Naive thymus-derived CD4-positive, alpha-beta T cell (primary cell): ENCODE measurements around the gene TMEM116. TPM values are rescaled to one million over a fixed set of nuclear protein-coding genes. Genes with fewer than 3 reads are reported as not detected.
"Not testable (repeated sequence)": the region's sequence is repeated elsewhere in the genome, so short reads cannot be mapped to it uniquely, and the experiment has no call there.

Experiments
- ATAC-seq: fragments of 150-1000 bp; cut with Tn5 transposase; 2 replicates; pipeline ENCODE4 v1.10.0; 2021; ENCODE audit warnings: mild to moderate bottlenecking, moderate library complexity
- CTCF ChIA-PET: fragments of 350-600 bp; sonication (Branson Sonifier 250); formaldehyde crosslinking; loops from one replicate; lab custom pipeline; 2021; ENCODE audit warnings: antibody characterized with exemption; lab: Charles Lee
- POLR2A ChIA-PET: fragments of 350-600 bp; sonication (Branson Sonifier 250); formaldehyde crosslinking; loops from one replicate; lab custom pipeline; 2021; ENCODE audit warnings: antibody characterized with exemption, inconsistent platforms; lab: Charles Lee
- DNase-seq, 9 donors: peaks; one replicate each; pipeline versions ENCODE4 v3.0.0 to v3.0.0-alpha.2; 2020 to 2022; ENCODE audit warnings: mixed read lengths in 1 of 9
- H3K27ac ChIP-seq: one replicate; pipeline ENCODE4 v1.7.0; 2013; ENCODE audit warnings: mild to moderate bottlenecking, low read depth, low read length, moderate library complexity
- H3K27me3 ChIP-seq, 2 donors: one replicate each; pipeline ENCODE4 v1.7.0; 2013; ENCODE audit warnings: low read length in 2 of 2, mild to moderate bottlenecking in 2 of 2, moderate library complexity in 2 of 2; ENCODE audit not compliant: control insufficient read depth in 2 of 2, insufficient read depth in 2 of 2
- H3K36me3 ChIP-seq, 3 experiments: 1 replicate in 2 of 3; 2 replicates in 1 of 3; pipeline ENCODE4 v1.7.0; 2013; ENCODE audit warnings: low read length in 3 of 3, mild to moderate bottlenecking in 3 of 3, moderate library complexity in 1 of 3; ENCODE audit not compliant: insufficient read depth in 3 of 3, control insufficient read depth in 2 of 3
- H3K4me1 ChIP-seq, 2 donors: one replicate each; pipeline ENCODE4 v1.7.0; 2013; ENCODE audit warnings: low read length in 2 of 2, mild to moderate bottlenecking in 2 of 2, moderate library complexity in 1 of 2; ENCODE audit not compliant: control insufficient read depth in 2 of 2, insufficient read depth in 2 of 2
- H3K4me3 ChIP-seq: 2 replicates; pipeline ENCODE4 v1.7.0; 2013; ENCODE audit warnings: mild to moderate bottlenecking, low read length
- H3K9me3 ChIP-seq, 3 experiments: 1 replicate in 2 of 3; 2 replicates in 1 of 3; pipeline ENCODE4 v1.7.0; 2013; ENCODE audit warnings: low read length in 3 of 3; ENCODE audit not compliant: control insufficient read depth in 2 of 3
- H3K27ac Mint-ChIP-seq, 9 donors: one replicate each; pipeline ENCODE4 v1.8.0; 2020 to 2022; ENCODE audit warnings: mixed read lengths in 9 of 9, mild to moderate bottlenecking in 8 of 9, moderate library complexity in 5 of 9, inconsistent platforms in 2 of 9
- H3K27me3 Mint-ChIP-seq, 5 donors: one replicate each; pipeline ENCODE4 v1.8.0; 2021 to 2022; ENCODE audit warnings: mixed read lengths in 5 of 5, mild to moderate bottlenecking in 1 of 5
- H3K36me3 Mint-ChIP-seq, 5 donors: one replicate each; pipeline ENCODE4 v1.8.0; 2020 to 2022; ENCODE audit warnings: mixed read lengths in 5 of 5, mild to moderate bottlenecking in 3 of 5, inconsistent platforms in 1 of 5
- H3K4me1 Mint-ChIP-seq, 7 donors: one replicate each; pipeline ENCODE4 v1.8.0; 2020 to 2022; ENCODE audit warnings: mixed read lengths in 7 of 7, mild to moderate bottlenecking in 3 of 7, inconsistent platforms in 1 of 7
- H3K4me3 Mint-ChIP-seq, 10 donors: one replicate each; pipeline ENCODE4 v1.8.0; 2020 to 2022; ENCODE audit warnings: mild to moderate bottlenecking in 10 of 10, mixed read lengths in 10 of 10, moderate library complexity in 6 of 10, inconsistent platforms in 2 of 10
- H3K9me3 Mint-ChIP-seq, 11 donors: one replicate each; pipeline ENCODE4 v1.8.0; 2020 to 2022; ENCODE audit warnings: mixed read lengths in 11 of 11, mild to moderate bottlenecking in 4 of 11, inconsistent platforms in 1 of 11, moderate library complexity in 1 of 11
- intact Hi-C, 2 donors: fragments of 100-400 bp; cut with micrococcal nuclease; formaldehyde crosslinking; loops; one replicate each; pipeline ENCODE4 v1.15.1; 2023
- polyA plus RNA-seq, 2 donors: library from polyadenylated mRNA; unstranded; fragments of 300-500 nt; fragmentation: Illumina TruSeq; gene quantifications; one replicate each; pipeline ENCODE4 v1.2.3, GENCODE V29; 2021
- total RNA-seq, 6 experiments: library from RNA in 5 of 6; stranded (reverse) in 5 of 6; gene quantifications; 1 replicate in 5 of 6; 2 replicates in 1 of 6; pipeline ENCODE4 v1.2.3 and lab custom pipeline; 2021 to 2026

The TMEM116 gene
- total and polyA plus RNA-seq, 7 experiments from 2014 or later, result 8.7 to 29.3 (median 20.1) TPM

DNA sequence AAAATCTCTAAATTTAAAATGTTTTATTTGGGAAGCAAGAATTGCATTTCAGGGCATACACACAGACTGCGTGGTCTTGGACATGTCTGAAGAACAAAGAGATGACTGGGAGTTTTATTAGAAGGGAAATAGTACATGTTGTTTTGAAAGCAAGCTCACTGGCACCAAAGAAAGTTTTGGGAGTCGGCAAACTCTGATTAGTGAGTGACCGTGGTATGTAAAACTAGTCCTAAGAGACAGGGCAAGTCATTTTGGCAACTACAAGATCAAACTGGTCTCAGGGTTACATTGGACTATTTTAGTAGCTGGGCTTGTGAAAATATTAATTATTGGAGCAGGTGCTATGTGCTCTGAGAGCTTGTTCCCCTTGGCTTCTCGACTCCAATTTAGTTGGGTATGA, 14.9 kb downstream of the TMEM116 start:
- Histone ChIP-seq H3K4me1 (peaks cover 64 to 67% of the 10 kb centered on the region in 2 donors), H3K27me3 (no peaks in the 10 kb centered on the region), H3K27ac (peak overlapping the region; percentile 17), H3K4me3 (no peak overlapping the region), H3K9me3 (no peaks in the 10 kb centered on the region), H3K36me3 (no peaks in the 10 kb centered on the region)
- no peak for DNase-seq
- H3K9me3 Mint-ChIP-seq, result no peaks in the 10 kb centered on the region
- POLR2A ChIA-PET, result interaction anchor here (0.5 to 14.9 kb wide), 6 partner anchors 10 to 1423 kb away, joined by 3 to 285 read pairs (median 6); partner anchors contain the start of genes ERP29 and TMEM116
- CTCF ChIA-PET, result interaction anchor here (0.8 to 1.6 kb wide), 3 partner anchors 12 to 29 kb away, joined by 3 to 10 read pairs (median 3); no protein-coding TSS in a partner anchor
- H3K4me1 Mint-ChIP-seq, result peaks cover 57 to 92% (median 84%) of the 10 kb centered on the region in 7 donors
- no peak for ATAC-seq
- H3K27me3 Mint-ChIP-seq, result no peaks in the 10 kb centered on the region
- H3K27ac Mint-ChIP-seq, result peak overlapping the region in 8 of 9 donors; percentile 78 to 97 (median 88)
- intact Hi-C loops, result no loop called here
- peaks cover 0 to 31% (median 5%) of the 10 kb centered on the region in 5 donors for H3K36me3 Mint-ChIP-seq
- H3K4me3 Mint-ChIP-seq, result peak overlapping the region in 8 of 10 donors; percentile 23 to 58 (median 30)

DNA sequence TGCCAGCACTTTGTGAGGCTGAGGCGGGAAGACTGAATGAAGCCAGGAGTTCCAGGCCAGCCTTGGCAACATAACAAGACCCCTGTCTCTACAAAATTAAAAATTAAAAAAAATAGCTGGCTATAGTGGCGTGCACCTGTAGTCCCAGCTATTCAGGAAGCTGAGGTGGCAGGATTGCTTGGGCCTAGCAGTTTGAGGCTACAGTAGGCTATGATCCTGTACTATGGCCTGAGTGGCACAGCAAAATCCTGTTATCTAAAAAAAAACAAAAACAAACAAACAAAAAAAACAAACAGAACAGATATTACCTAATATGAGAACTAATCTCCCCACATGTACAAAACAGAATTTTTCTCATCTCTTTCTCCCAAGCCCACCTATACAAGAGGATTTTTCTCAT, 15.7 kb downstream of the TMEM116 start:
- peak overlapping the region; percentile 19 for H3K27ac ChIP-seq
- no peaks in the 10 kb centered on the region for H3K27me3 Mint-ChIP-seq
- H3K27me3 ChIP-seq, result no peaks in the 10 kb centered on the region
- CTCF ChIA-PET, result interaction anchor here (1.6 kb wide), 1 partner anchor 13 kb away, joined by 10 read pairs; no protein-coding TSS in a partner anchor
- DNase-seq, result no peak
- no peaks in the 10 kb centered on the region for H3K9me3 Mint-ChIP-seq
- peaks cover 56 to 92% (median 84%) of the 10 kb centered on the region in 7 donors for H3K4me1 Mint-ChIP-seq
- H3K9me3 ChIP-seq, result no peaks in the 10 kb centered on the region
- POLR2A ChIA-PET, result interaction anchor here (0.5 to 14.9 kb wide), 6 partner anchors 11 to 1423 kb away, joined by 3 to 285 read pairs (median 6); partner anchors contain the start of genes ERP29 and TMEM116
- no peaks in the 10 kb centered on the region for H3K36me3 ChIP-seq
- H3K4me3 ChIP-seq, result no peak overlapping the region
- peaks cover 65 to 68% of the 10 kb centered on the region in 2 donors for H3K4me1 ChIP-seq
- intact Hi-C loops, result no loop called here
- peak overlapping the region in 5 of 10 donors; percentile 1 to 58 (median 43) for H3K4me3 Mint-ChIP-seq
- no peak for ATAC-seq
- peak overlapping the region in 8 of 9 donors; percentile 62 to 97 (median 82) for H3K27ac Mint-ChIP-seq
- peaks cover 0 to 26% (median 5%) of the 10 kb centered on the region in 5 donors for H3K36me3 Mint-ChIP-seq

DNA sequence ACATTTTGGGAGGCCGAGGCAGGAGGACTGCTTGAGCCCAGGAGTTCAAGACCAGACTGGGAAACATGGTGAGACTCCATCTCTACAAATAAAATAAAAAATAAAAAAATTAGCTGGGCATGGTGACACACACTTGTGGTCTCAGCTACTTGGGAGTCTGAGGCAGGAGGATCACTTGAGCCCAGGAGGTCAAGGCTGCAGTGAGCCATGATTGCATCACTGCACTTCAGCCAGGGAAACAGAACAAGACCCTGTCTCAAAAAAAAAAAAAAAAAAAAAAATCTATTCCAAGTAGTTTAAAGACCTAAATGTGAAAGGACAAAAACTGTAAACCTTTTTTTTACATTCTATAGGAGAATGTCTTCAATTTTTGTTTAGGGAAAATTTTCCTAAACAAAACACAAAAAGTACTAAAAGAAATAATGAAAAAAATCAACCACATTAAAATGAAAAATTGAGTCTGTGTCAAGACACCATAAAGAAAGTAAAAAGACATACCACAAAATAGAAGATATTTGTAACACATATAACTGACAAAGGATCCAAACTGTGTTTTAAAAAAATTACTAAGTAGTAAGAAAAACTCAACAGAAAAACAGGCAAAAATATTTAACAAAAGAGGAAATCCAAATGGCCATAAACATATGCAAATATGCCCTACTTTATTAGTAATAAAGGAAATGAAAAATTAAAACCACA, 17.0 kb downstream of the TMEM116 start:
- intact Hi-C loops, result loop anchor here in 1 of 2 donors (2.0 kb wide), 1 partner anchor 135 kb away; no protein-coding TSS in a partner anchor
- Histone ChIP-seq H3K36me3 (no peaks in the 10 kb centered on the region), H3K4me1 (peaks cover 66 to 72% of the 10 kb centered on the region in 2 donors), H3K9me3 (no peaks in the 10 kb centered on the region), H3K4me3 (no peak overlapping the region), H3K27me3 (no peaks in the 10 kb centered on the region), H3K27ac (no peak overlapping the region)
- H3K4me1 Mint-ChIP-seq, result peaks cover 57 to 88% (median 81%) of the 10 kb centered on the region in 7 donors
- ATAC-seq, result no peak
- H3K9me3 Mint-ChIP-seq, result no peaks in the 10 kb centered on the region
- peak overlapping the region; percentile 28 to 97 (median 65) for H3K27ac Mint-ChIP-seq
- CTCF ChIA-PET, result interaction anchor here (0.6 to 3.4 kb wide), 3 partner anchors 8 to 51 kb away, joined by 3 to 25 read pairs (median 3); partner anchors contain the start of genes ERP29 and TMEM116
- no peaks in the 10 kb centered on the region for H3K27me3 Mint-ChIP-seq
- no peak for DNase-seq
- POLR2A ChIA-PET, result interaction anchor here (0.7 to 14.9 kb wide), 4 partner anchors 7 to 24 kb away, joined by 3 to 285 read pairs (median 32); partner anchors contain the start of genes ERP29 and TMEM116
- peaks cover 0 to 27% (median 5%) of the 10 kb centered on the region in 5 donors for H3K36me3 Mint-ChIP-seq
- peak overlapping the region in 6 of 10 donors; percentile 18 to 93 (median 48) for H3K4me3 Mint-ChIP-seq

DNA sequence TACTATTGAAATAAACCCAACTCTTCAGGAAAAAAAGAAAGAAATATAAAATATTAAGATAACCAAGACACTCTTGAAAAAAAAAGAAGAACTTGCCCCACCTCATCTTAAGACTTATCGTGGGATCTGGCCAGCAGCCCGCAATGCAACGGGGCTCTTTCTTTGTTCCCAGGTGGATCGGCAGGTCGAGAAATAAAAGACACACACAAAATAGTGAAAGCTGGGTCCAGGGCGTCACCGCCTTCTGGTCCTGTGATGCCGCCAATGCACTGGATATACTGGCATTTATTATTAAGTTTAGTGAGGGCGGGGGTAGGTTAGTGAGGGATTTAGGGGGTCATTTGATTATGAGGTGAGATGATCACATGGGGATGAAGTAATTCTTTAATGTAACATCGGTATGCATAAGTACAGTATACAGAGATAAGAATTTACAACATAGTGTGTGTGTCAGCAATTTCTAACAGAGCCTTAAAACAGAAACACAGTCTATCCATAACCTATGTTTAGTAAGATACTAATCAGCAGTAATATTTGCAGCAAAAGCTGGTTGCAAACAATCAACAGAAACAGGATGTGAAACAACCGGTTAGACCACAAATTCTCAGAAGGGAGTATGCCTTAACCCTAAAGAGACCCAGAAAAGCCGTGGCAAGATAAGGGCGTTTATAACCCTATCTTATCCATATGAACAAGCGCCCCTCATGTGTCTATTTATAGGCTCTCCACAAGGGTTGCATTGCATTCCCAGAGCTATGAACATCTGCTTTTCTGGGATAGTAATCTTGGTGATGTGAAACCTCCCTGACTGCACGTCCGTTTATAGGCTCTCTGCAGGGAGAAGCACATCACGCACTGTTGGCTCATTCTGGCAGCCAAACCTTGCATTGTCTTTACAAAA, 18.5 kb downstream of the TMEM116 start:
- intact Hi-C loops, result loop anchor here (1.0 to 5.0 kb wide), 5 partner anchors 8 to 136 kb away; partner anchors contain the start of genes ERP29 (in 1 of the 2), TMEM116 (in 1 of the 2) and TRAFD1 (in 1 of the 2)
- H3K9me3 Mint-ChIP-seq, H3K9me3 ChIP-seq, H3K36me3 ChIP-seq, H3K27me3 ChIP-seq, H3K27me3 Mint-ChIP-seq: not testable (repeated sequence)
- peak overlapping the region; percentile 71 for H3K27ac ChIP-seq
- POLR2A ChIA-PET, result interaction anchor here (0.6 to 14.9 kb wide), 18 partner anchors 9 to 1212 kb away, joined by 3 to 285 read pairs (median 5); partner anchors contain the start of genes ERP29, MAPKAPK5, NAA25 and TMEM116
- CTCF ChIA-PET, result interaction anchor here (1.0 to 3.4 kb wide), 3 partner anchors 19 to 150 kb away, joined by 3 to 25 read pairs (median 8); partner anchors contain the start of genes ERP29 and TMEM116
- peaks cover 63 to 67% of the 10 kb centered on the region in 2 donors for H3K4me1 ChIP-seq
- DNase-seq (peak in 5 of 9 donors; percentile 33 to 47 (median 41)), ATAC-seq (peak; percentile 13)
- peaks cover 0 to 26% (median 2%) of the 10 kb centered on the region in 5 donors for H3K36me3 Mint-ChIP-seq
- peak overlapping the region; percentile 79 to 99 (median 86) for H3K4me3 Mint-ChIP-seq
- H3K4me1 Mint-ChIP-seq, result peaks cover 46 to 85% (median 76%) of the 10 kb centered on the region in 7 donors
- peak overlapping the region; percentile 80 to 97 (median 91) for H3K27ac Mint-ChIP-seq
- peak overlapping the region; percentile 68 for H3K4me3 ChIP-seq

DNA sequence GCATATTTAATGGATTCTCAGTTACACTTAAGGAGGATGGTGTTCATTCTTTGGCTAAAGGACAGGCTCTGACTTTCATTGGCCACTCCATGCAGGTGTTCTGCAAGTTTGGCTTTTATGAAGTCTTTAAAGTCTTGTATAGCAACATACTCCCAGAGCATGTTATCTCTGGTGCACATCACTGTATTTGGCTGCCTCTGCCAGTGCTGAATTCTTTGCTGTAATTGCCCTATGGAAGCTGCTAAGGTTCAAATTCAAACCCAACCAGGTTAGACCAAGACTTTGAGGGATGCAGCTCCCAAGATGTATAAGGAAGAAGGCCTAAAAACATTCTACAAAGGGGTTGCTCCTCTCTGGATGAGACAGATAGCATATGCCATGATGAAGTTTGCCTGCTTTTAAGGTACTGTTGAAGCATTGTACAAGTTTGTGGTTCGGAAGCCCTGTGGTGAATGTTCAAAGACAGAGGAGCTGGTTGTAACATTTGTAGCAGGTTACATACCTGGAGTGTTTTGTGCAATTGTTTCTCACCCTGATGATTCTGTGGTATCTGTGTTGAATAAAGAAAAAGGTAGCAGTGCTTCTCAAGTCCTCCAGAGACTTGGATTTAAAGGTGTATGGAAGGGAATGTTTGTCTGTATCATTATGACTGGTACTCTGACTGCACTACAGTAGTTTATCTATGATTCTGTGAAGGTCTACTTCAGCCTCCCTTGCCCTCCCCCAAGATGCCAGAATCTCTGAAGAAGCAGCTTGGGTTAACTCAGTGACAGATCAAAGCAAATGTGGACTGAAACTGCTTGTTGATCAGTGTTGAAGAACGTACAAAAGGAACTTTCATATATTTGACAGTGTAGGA, 19.4 kb downstream of the TMEM116 start:
- H3K4me3 Mint-ChIP-seq, result peak overlapping the region; percentile 79 to 99 (median 86)
- peak overlapping the region; percentile 71 for H3K27ac ChIP-seq

More for the DNA sequence above, 19.4 kb downstream of the TMEM116 start:
- no peaks in the 10 kb centered on the region for H3K9me3 Mint-ChIP-seq
- ChIA-PET POLR2A (interaction anchor here (0.5 to 14.9 kb wide), 19 partner anchors 10 to 182 kb away, joined by 3 to 285 read pairs (median 5); partner anchors contain the start of genes ERP29, MAPKAPK5, NAA25 and TMEM116), CTCF (interaction anchor here (0.9 to 3.4 kb wide), 6 partner anchors 10 to 149 kb away, joined by 3 to 25 read pairs (median 6); partner anchors contain the start of genes ERP29 and TMEM116)
- H3K27me3 Mint-ChIP-seq, result no peaks in the 10 kb centered on the region
- Histone ChIP-seq H3K27me3 (no peaks in the 10 kb centered on the region), H3K4me1 (peaks cover 61 to 62% of the 10 kb centered on the region in 2 donors), H3K4me3 (peak overlapping the region; percentile 68), H3K9me3 (no peaks in the 10 kb centered on the region), H3K36me3 (peaks cover 0 to 5% (median 0%) of the 10 kb centered on the region in 3 experiments)
- peaks cover 0 to 28% (median 8%) of the 10 kb centered on the region in 5 donors for H3K36me3 Mint-ChIP-seq
- H3K4me1 Mint-ChIP-seq, result peaks cover 48 to 85% (median 75%) of the 10 kb centered on the region in 7 donors
- ATAC-seq (peak; percentile 87), DNase-seq (peak in 7 of 9 donors; percentile 68 to 83 (median 74))
- H3K27ac Mint-ChIP-seq, result peak overlapping the region; percentile 80 to 97 (median 91)
- intact Hi-C loops, result loop anchor here (1.0 to 5.0 kb wide), 7 partner anchors 8 to 137 kb away; partner anchors contain the start of genes ERP29 (in 2 of the 2), TMEM116 (in 2 of the 2) and TRAFD1 (in 1 of the 2)
